Heart right ventricle (tissue), 16 donors: ENCODE measurements around the gene SLF1. TPM values are rescaled to one million over a fixed set of nuclear protein-coding genes. Genes with fewer than 3 reads are reported as not detected.
A peak's percentile ranks its signal among the peaks of the same experiment; 100 is the strongest.

Experiments
- ATAC-seq, 8 donors: fragments of 200-7000 bp; cut with Tn5 transposase; one replicate each; pipeline ENCODE4 v1.9.1; 2020; ENCODE audit warnings: mild to moderate bottlenecking in 8 of 8, moderate library complexity in 8 of 8, moderate number of reproducible peaks in 1 of 8
- DNase-seq, 2 donors: peaks; one replicate each; pipeline ENCODE4 v3.0.0-alpha.2; 2020
- H3K27ac ChIP-seq, 10 donors: fragments of 200-600 bp; sonication (generic) in 2 of 10; one replicate each; pipeline versions ENCODE4 v1.5.0 to v1.8.0; 2020 to 2022; ENCODE audit warnings: mild to moderate bottlenecking in 3 of 10
- H3K27me3 ChIP-seq, 7 donors: fragments of 200-600 bp; one replicate each; pipeline ENCODE4 v1.8.0; 2021 to 2022; ENCODE audit warnings: mild to moderate bottlenecking in 2 of 7
- H3K36me3 ChIP-seq, 9 donors: fragments of 200-600 bp; sonication (generic) in 1 of 9; one replicate each; pipeline versions ENCODE4 v1.5.0 to v1.8.0; 2020 to 2022; ENCODE audit warnings: mild to moderate bottlenecking in 2 of 9
- H3K4me1 ChIP-seq, 9 donors: fragments of 200-600 bp; sonication (generic) in 1 of 9; one replicate each; pipeline versions ENCODE4 v1.5.0 to v1.8.0; 2020 to 2022; ENCODE audit warnings: mild to moderate bottlenecking in 4 of 9
- H3K4me3 ChIP-seq, 10 donors: fragments of 200-600 bp; sonication (generic) in 2 of 10; one replicate each; pipeline versions ENCODE4 v1.5.0 to v1.8.0; 2020 to 2022; ENCODE audit warnings: mild to moderate bottlenecking in 7 of 10, moderate library complexity in 2 of 10
- H3K9me3 ChIP-seq, 11 donors: fragments of 200-600 bp in 10 of 11; sonication (generic) in 2 of 11; one replicate each; pipeline versions ENCODE4 v1.5.0 to v1.8.0; 2013 to 2022; ENCODE audit warnings: mild to moderate bottlenecking in 2 of 11, control low read depth in 1 of 11, moderate library complexity in 1 of 11
- CTCF ChIP-seq, 9 donors: fragments of 200-600 bp; sonication (generic) in 2 of 9; IDR thresholded peaks; one replicate each; pipeline versions ENCODE4 v1.5.0 to v1.8.0; 2021 to 2022; ENCODE audit warnings: antibody characterized with exemption in 9 of 9, mild to moderate bottlenecking in 5 of 9, moderate library complexity in 1 of 9
- WGBS, 2 donors: extraction: QIAGEN DNeasy Blood & Tissue Kit; methylation state at CpG; one replicate each; pipeline ENCODE4 v1.1.7; 2013; ENCODE audit warnings: inconsistent platforms in 1 of 2; 5-methylcytosine and 5-hydroxymethylcytosine counted together
- intact Hi-C, 10 donors: fragments of 100-400 bp; cut with DNase I; formaldehyde crosslinking; loops; one replicate each; pipeline versions ENCODE4 v1.11.1 to v1.14.2; 2022
- polyA plus RNA-seq, 2 donors: library from polyadenylated mRNA; stranded (reverse); fragments of 200-250 nt; gene quantifications; one replicate each; pipeline ENCODE4 v1.2.3, GENCODE V29; 2013
- total RNA-seq, 10 donors: library from RNA; stranded (reverse); fragmentation: NEBNext Ultra II Directional in 3 of 10; extraction: Animal tissue kit (Norgen Biotek cat#: 25700) in 3 of 10; gene quantifications; one replicate each; pipeline versions ENCODE4 v1.2.1 to v1.2.4, GENCODE V29; 2021 to 2023
- donor health status: Arrhythmogenic right ventricular cardiomyopathy.
- donor health status: ischemic (EF 13 %, LVEDD 7.1; RV severe dilation, severe dysfunction).
- donor health status: healthy with polysubstance abuse.
- donor health status: DM: no; HTN: yes; CAD: no.
- donor health status: DM: no; HTN: no; CAD: no.
- donor health status: ischemic (EF 25% LVEDD 6.9; RV normal size, moderate dysfunction).
- donor health status: ischemic (EF 25% LVEDD 5.7; RV mildly dilated, moderate dysfunction).
- donor health status: healthy.
- donor health status: DM: yes; HTN: yes; CAD: no.
- donor health status: Ischemic cardiomyopathy.
- donor health status: ischemic (EF 35%, LVEDD 5.7; RV mildly dilated, moderate dysfunction).
- donor health status: nonischemic (EF 11% LVEDD 7.7; RV severe dilation, severe dysfunction).
- donor health status: DM: yes; HTN: yes; CAD: no.
- donor health status: PGD.
- donor health status: ischemic (EF 29% LVEDD 5.4; RV normal size, mild dysfunction).
- donor health status: nonischemic (EF 23%, LVEDD 6.1; RV moderate dilation, normal function).

Gene SLF1
- total and polyA plus RNA-seq, 12 donors: 2.3 to 10.0 (median 4.5) TPM

DNA sequence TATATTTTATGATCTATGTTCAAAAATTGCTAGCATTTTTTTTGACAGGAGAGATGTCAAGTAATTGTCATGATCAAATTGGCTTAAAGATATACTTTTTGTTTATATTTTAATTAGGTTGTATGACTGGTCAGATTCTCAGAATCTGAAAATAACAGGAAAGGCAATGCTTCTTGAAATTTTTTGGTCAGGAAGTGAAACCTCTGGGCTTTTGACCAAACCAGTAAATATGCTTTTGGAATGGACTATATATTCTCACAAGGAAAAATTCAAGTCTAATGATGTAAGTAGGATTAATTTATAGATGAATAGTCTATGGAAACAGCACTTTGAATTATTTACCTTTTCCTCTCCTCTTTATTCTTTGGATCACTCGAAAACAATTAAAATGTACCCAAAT is 52.3 kb downstream of the SLF1 start:
- intact Hi-C loops: no loop called here
- TF ChIP-seq CTCF (IDR thresholded peaks at IDR 0.05): no peak
- no peak overlapping the region for H3K4me3 ChIP-seq
- no peak overlapping the region for H3K27ac ChIP-seq
- DNase-seq (no peak), ATAC-seq (no peak)
- 89 to 98% methylated on average over 1 of the region's 1 CpG for WGBS, 2 donors
- peaks cover 0 to 12% (median 5%) of the 10 kb centered on the region in 9 donors for H3K4me1 ChIP-seq
- H3K27me3 ChIP-seq: no peaks in the 10 kb centered on the region
- H3K9me3 ChIP-seq: no peaks in the 10 kb centered on the region
- peaks cover 0 to 28% (median 0%) of the 10 kb centered on the region in 9 donors for H3K36me3 ChIP-seq

GRCh38 chr5:94672746-94673145 is 54.3 kb downstream of the SLF1 start:
- WGBS, 2 donors: 19 to 24% methylated on average over 1 of the region's 1 CpG
- peaks cover 0 to 32% (median 0%) of the 10 kb centered on the region in 9 donors for H3K36me3 ChIP-seq
- no peaks in the 10 kb centered on the region for H3K27me3 ChIP-seq
- ATAC-seq (no peak), DNase-seq (no peak)
- H3K27ac ChIP-seq: no peak overlapping the region
- no peak for TF ChIP-seq CTCF (IDR thresholded peaks at IDR 0.05)
- intact Hi-C loops: no loop called here
- no peak overlapping the region for H3K4me3 ChIP-seq
- H3K4me1 ChIP-seq: peaks cover 0 to 12% (median 5%) of the 10 kb centered on the region in 9 donors
- no peaks in the 10 kb centered on the region for H3K9me3 ChIP-seq

DNA sequence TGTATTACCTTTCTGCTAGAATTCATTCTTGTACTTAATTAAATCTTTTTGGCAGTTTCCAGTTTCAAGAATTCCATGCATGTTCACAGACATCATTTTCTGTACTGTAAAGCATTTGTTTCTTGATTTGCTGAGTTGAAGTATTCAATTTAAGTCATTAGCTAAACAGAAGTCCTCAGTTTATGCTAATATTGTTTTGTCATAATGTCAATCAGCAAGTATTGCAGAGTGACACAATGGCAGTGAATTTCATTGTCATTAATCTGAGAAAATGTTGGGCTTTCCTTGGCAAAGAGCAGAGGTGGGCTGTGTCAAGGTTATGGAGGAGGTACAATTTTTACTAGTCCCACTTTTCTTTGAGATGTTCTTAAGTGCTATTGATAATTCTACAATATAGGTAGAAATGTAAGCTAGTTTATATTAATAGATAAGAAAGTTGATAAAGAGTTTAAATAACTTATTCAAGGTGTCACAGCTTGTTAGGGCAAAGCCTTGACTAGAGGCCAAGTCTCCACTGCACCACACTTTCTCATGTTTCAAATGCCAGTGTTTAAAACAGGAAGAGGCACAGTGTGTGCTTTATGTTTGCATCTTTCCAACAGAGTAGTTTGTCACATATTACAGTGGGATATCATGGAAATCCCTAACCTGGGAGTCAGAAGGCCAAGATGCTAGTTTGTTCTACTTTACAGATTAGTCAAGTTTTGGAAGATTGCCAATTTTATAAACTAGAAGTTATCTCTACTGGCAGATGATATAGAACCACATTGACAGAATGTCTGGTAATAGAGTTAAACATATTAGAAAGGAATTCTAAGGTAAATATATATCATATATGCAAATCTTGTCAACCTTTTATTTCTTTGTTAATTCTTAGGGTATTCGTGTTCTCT is 56.3 kb downstream of the SLF1 start:
- Histone ChIP-seq H3K4me3 (no peak overlapping the region), H3K27ac (no peak overlapping the region), H3K9me3 (no peaks in the 10 kb centered on the region), H3K4me1 (peaks cover 0 to 12% (median 5%) of the 10 kb centered on the region in 9 donors), H3K27me3 (no peaks in the 10 kb centered on the region), H3K36me3 (peaks cover 0 to 45% (median 0%) of the 10 kb centered on the region in 9 donors)
- 96 to 97% methylated on average over 1 of the region's 1 CpG for WGBS, 2 donors
- DNase-seq (no peak), ATAC-seq (peak in 2 of 8 donors; percentile 15 to 49)
- no peak for TF ChIP-seq CTCF (IDR thresholded peaks at IDR 0.05)
- intact Hi-C loops: no loop called here

DNA sequence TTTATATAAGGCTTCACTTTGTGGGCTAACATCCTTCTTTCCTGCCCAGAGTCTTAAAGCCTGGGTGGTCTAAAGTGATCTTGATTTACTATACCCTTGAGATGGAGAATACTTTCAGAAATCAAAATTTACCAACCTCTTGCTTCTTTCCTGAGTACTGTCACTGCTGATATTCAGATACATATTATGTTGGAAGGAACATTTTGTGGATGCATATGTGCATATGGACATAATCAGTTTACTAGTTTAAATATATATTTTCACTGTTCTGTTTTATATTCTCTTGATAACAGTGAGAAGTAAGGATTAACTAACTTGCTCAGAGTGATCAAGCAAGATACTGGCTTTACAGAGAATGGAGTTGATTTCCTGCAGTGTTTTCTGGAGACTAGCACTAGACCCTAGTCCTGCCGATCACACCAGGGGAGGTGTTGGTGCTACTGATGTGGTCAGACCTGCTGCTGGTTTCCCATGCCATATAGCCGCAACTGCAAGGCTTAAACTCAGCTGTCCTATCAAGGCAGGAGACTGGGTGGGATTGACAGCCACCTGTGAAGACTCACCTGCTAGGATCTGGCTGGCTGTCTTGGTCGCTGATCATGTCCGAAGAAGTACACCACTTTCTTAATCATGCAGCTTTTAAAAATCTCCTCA is 57.6 kb downstream of the SLF1 start:
- WGBS, 2 donors: 92 to 97% methylated on average over 4 of the region's 4 CpGs
- peaks cover 0 to 12% (median 5%) of the 10 kb centered on the region in 9 donors for H3K4me1 ChIP-seq
- no peak for TF ChIP-seq CTCF (IDR thresholded peaks at IDR 0.05)
- intact Hi-C loops: no loop called here
- H3K36me3 ChIP-seq: peaks cover 0 to 42% (median 0%) of the 10 kb centered on the region in 9 donors
- ATAC-seq (no peak), DNase-seq (no peak)
- no peaks in the 10 kb centered on the region for H3K27me3 ChIP-seq
- no peak overlapping the region for H3K4me3 ChIP-seq
- H3K27ac ChIP-seq: no peak overlapping the region
- H3K9me3 ChIP-seq: no peaks in the 10 kb centered on the region
